Erythroblast (primary cell): ENCODE results near the gene RNPEPL1.

ENCODE experiments used
- GATA1 ChIP-seq: IDR thresholded peaks from 2 replicates; pipeline ENCODE4 v1.6.1; 2011; ENCODE audit warnings: low read depth, mild to moderate bottlenecking, control low read depth, low read length, moderate library complexity
- POLR2A ChIP-seq: IDR thresholded peaks from 2 replicates; pipeline ENCODE4 v1.6.1; 2011; ENCODE audit warnings: mild to moderate bottlenecking, low read length

GRCh38 chr2:240629619-240629967 is 61.3 kb downstream of the RNPEPL1 start:
- TF ChIP-seq POLR2A (no peak), GATA1 (no peak)
